ENCODE results near the gene PDYN.
A peak's percentile ranks its signal among the peaks of the same experiment; 100 is the strongest.

The PDYN gene

DNA sequence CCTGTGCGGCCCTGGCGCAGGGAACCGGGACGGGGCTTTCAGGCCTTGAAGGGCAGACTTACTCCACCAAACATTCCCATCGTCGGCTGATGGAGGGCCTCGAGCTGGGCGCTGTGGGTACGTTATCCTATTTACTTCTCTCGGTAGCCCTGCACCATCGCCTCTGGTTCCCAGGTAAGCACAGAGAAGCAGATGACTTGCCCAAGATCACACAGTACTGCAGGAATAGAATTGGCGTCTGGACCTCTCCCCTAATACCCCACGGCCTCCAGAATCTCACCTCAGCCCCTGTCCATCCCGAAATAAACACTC is 46.4 kb downstream of the PDYN start:
- no peak for DNase-seq (ENCODE audit: low read depth)
- TF ChIP-seq, protein P1, sequence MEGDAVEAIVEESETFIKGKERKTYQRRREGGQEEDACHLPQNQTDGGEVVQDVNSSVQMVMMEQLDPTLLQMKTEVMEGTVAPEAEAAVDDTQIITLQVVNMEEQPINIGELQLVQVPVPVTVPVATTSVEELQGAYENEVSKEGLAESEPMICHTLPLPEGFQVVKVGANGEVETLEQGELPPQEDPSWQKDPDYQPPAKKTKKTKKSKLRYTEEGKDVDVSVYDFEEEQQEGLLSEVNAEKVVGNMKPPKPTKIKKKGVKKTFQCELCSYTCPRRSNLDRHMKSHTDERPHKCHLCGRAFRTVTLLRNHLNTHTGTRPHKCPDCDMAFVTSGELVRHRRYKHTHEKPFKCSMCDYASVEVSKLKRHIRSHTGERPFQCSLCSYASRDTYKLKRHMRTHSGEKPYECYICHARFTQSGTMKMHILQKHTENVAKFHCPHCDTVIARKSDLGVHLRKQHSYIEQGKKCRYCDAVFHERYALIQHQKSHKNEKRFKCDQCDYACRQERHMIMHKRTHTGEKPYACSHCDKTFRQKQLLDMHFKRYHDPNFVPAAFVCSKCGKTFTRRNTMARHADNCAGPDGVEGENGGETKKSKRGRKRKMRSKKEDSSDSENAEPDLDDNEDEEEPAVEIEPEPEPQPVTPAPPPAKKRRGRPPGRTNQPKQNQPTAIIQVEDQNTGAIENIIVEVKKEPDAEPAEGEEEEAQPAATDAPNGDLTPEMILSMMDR (conservative IDR thresholded peaks at IDR 0.05; ENCODE audit: control insufficient read depth, insufficient read depth, low read depth, low read length) = no peak
- H3K4me3 ChIP-seq (ENCODE audit: control insufficient read depth, low read depth, low read length) = no peak overlapping the region

DNA sequence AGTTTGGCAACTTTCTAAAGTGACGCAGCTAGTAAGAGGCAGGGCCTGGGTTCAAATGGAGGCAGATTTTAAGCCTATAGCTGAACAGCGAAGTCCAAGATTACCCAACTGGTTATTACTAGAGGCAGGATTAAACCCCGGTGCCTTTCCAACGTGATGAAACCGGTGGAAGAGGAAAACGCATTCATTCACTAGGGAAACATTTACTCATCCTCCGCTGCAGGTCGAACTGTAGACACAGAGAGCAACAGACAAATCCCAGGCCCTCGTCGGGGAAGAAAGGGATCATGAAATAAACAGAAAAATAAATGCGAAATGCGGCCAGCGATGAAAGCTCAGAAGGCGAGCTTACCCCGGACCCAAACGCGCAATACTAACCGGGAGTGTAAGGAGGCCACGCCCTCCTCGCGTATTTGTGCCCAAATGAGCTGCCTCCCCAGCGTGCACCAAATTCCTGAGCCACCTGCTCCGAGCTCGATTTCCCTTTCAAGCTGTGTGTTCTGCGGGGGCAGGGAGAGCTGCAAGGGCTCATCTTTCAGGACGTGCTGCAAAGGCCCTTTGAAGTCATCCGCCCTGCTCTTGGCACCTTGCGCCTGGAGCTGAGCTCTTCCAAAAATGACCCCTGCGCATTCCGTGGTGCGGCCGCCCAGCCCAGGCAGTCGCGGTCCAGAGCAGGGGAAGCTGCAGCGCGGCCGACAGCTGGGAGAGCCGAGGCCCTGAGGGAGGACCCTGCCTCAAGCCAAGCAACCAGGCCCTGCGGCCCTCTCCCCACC is 46.9 kb downstream of the PDYN start:
- H3K4me3 ChIP-seq (ENCODE audit: control insufficient read depth, low read depth, low read length) = no peak overlapping the region
- DNase-seq (ENCODE audit: low read depth) = peak; percentile 39
- TF ChIP-seq, protein P1 (conservative IDR thresholded peaks at IDR 0.05; ENCODE audit: control insufficient read depth, insufficient read depth, low read depth, low read length) = no peak

DNA sequence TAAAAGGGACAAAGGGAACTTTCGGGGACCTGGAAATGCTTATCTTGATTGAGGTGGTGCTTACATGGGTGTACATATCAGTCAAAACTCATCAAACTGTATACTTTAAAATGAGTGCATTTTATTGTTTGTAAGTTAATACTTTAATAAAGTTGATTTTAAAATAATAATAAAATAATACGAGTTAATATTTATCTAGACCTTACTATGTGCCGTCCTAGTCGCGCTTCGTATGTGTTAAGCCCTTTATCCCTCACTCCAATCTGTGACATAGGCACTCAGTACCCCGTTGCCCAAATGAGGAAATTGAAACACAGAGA is 47.5 kb downstream of the PDYN start:
- no peak for DNase-seq (ENCODE audit: low read depth)
- TF ChIP-seq, protein P1 (conservative IDR thresholded peaks at IDR 0.05; ENCODE audit: control insufficient read depth, insufficient read depth, low read depth, low read length) = no peak
- H3K4me3 ChIP-seq (ENCODE audit: control insufficient read depth, low read depth, low read length) = no peak overlapping the region

DNA sequence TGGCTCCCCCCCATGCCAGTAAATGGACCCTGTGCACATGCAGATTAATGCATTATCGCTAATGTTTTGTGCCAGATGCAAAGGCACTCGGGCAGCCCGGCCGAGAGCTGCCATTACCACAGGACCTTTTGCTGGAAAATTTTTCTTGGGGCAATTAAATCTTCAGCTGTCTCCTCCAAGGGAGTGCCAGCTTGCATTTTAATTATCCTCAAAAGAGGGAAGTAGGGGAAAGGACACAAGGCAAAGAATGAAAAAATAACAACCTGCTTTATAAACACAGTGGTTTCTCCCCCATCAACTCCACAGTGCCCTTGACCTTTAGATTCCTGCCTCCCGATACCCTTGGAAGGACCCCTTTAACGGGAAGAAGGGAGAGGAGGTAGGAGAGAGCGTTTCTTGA is 48.2 kb downstream of the PDYN start:
- no peak overlapping the region for H3K4me3 ChIP-seq (ENCODE audit: control insufficient read depth, low read depth, low read length)
- no peak for DNase-seq (ENCODE audit: low read depth)
- TF ChIP-seq, protein P1 (conservative IDR thresholded peaks at IDR 0.05; ENCODE audit: control insufficient read depth, insufficient read depth, low read depth, low read length) = no peak

DNA sequence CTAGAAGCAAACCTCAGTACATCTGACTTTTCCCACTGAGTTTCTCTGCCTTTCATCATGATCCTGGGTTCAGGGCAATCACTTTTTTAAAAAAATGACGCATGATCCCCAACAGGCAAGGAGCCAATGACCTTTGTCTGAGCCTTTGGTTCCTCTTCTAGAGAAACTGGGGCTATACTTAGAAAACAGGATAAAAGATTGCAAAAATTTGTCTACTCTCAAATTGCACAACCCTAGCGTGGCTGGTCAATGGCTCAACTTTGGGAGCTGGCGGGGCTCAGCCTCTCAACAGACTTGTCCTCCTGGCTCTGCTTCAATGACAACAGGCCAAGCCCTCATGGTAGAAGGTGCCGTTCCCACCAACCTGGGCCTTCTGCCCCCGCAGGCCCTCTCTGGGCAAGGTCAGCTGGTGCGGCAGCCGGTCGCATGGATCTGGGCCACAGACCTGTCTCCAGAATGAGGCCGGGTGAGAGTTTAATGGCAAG is 48.7 kb downstream of the PDYN start:
- no peak overlapping the region for H3K4me3 ChIP-seq (ENCODE audit: control insufficient read depth, low read depth, low read length)
- TF ChIP-seq, protein P1 (conservative IDR thresholded peaks at IDR 0.05; ENCODE audit: control insufficient read depth, insufficient read depth, low read depth, low read length) = no peak
- DNase-seq (ENCODE audit: low read depth) = peak; percentile 84

DNA sequence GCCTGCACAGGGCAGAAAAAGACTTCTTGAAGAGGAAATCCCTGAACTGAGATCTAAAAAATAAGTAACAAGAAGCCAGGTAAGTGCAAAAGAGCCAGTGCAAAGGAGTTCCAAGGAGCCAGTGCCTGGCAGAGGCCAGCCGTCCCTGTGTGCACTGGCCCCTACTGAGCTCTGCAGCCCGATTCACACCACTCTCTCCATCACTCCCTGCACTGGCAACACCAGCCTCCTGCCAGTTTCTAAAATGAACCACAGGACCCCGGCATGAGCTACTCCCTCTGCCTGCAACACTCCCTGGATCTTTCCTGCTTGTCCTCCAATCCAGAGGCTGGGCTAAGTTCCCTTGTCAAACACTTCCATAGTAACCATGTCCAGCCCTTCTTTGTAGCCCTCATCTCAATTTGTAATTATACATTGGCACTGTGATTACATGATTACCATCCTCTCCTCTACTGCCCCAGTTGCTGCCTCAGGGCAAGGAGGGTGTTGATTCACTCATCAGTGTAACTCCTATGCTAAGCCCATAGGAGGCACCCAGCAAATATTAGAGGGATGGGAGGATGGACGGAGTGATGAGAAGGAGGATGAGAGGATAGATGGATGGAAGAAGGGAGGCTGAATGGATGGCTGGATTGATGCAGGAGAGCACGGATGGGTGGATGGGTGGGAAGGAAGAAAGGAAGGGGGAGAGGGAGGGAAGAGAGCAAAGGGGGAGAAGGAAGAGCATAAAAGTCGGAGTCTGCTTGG is 49.3 kb downstream of the PDYN start:
- no peak for DNase-seq (ENCODE audit: low read depth)
- TF ChIP-seq, protein P1 (conservative IDR thresholded peaks at IDR 0.05; ENCODE audit: control insufficient read depth, insufficient read depth, low read depth, low read length) = no peak
- H3K4me3 ChIP-seq (ENCODE audit: control insufficient read depth, low read depth, low read length) = no peak overlapping the region
